A549 (cell line): ENCODE data around the gene PGM2L1.

Experiments
- CBX8 ChIP-seq: fragments of 200-600 bp; sonication (generic); IDR thresholded peaks from 2 replicates; pipeline ENCODE4 v1.6.1; 2016
- CTCF ChIP-seq: fragments of >200 bp; sonication (Bioruptor Twin); formaldehyde crosslinking; IDR thresholded peaks from 3 replicates; pipeline ENCODE4 v1.5.1; 2016
- KDM5A ChIP-seq: fragments of 200-600 bp; sonication (generic); IDR thresholded peaks from 2 replicates; pipeline ENCODE4 v1.6.1; 2016; ENCODE audit warnings: antibody characterized with exemption, mild to moderate bottlenecking
- SMC3 ChIP-seq: fragments of >200 bp; sonication (Bioruptor Twin); formaldehyde crosslinking; IDR thresholded peaks from 3 replicates; pipeline ENCODE4 v1.6.1; 2018; ENCODE audit warnings: inconsistent platforms

GRCh38 chr11:74400606-74401005 is 2.4 kb upstream of the PGM2L1 start:
- TF ChIP-seq KDM5A = no peak
- no peak for TF ChIP-seq CBX8
- no peak for TF ChIP-seq SMC3
- no peak for TF ChIP-seq CTCF
